ENCODE data around the gene A3GALT2.

DNA sequence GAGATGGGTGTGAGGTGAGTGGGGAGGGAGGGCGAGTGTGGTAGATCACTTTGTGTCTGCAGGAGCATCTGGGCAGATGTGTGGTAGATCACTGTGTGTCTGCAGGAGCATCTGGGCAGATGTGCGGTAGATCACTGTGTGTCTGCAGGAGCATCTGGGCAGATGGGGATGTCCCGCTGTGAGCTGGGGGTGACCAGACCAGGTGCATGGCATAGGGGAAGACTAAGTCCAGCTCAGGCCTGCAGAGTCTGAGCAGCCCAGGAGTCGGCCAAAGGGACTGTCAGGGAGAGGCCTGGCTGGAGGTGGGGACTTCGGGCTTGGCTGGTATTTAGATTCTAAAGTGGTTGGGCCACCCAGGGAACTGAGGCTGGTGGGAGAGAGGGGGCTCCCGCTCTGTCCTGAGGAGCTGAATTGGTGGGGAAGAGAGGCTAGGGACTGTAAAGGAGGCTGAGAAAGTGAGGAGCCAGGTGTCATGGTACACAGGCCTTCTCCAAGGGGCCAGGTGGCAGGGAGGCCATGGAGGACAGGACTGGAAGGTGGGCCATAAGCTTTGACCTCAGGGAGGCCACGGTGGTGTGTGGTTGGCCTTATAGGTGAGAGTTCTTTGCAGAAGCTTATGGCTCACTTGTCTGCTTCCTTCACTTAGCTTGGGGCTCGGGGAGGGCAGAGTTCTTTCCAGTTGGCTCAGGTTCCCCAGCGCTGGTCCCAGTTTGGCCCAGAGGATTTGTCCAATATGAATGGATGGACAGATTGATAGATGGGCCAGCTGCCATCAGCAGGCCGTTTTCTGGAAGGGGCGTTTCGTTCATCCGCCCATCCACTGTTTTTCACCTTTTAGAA, 49.0 kb downstream of the A3GALT2 start:
- TF ChIP-seq FOXM1 (IDR thresholded peaks at IDR 0.05; ENCODE audit: borderline replicate concordance): no peak
- no peak for TF ChIP-seq CTBP1 (IDR thresholded peaks at IDR 0.05; ENCODE audit: borderline replicate concordance)
- TF ChIP-seq SP1 (IDR thresholded peaks at IDR 0.05): no peak
- TF ChIP-seq ARNT (IDR thresholded peaks at IDR 0.05): no peak
- no peak for TF ChIP-seq TARDBP (IDR thresholded peaks at IDR 0.05)
- no peak for TF ChIP-seq ELF4 (IDR thresholded peaks at IDR 0.05)
- TF ChIP-seq SUZ12 (IDR thresholded peaks at IDR 0.05): no peak
- no peak for TF ChIP-seq ZNF384 (IDR thresholded peaks at IDR 0.05)
- TF ChIP-seq FOXK2 (IDR thresholded peaks at IDR 0.05): no peak
- TF ChIP-seq HDGF (IDR thresholded peaks at IDR 0.05; ENCODE audit: borderline replicate concordance): no peak
- TF ChIP-seq LEF1 (IDR thresholded peaks at IDR 0.05; ENCODE audit: borderline replicate concordance): no peak

Data from HEK293T (cell line).